ENCODE data around the gene MIA3.

GRCh38 chr1:222713091-222713961, 95.4 kb downstream of the MIA3 start:
- TF ChIP-seq CTCF (conservative IDR thresholded peaks at IDR 0.05; ENCODE audit: low read depth in 2 of 2) (peak in 1 of 2 experiments; percentile 29; a peak in 2 of 4 replicates), EZH2phosphoT487 (IDR thresholded peaks at IDR 0.05; ENCODE audit: unreplicated experiment) (no peak), REST (IDR thresholded peaks at IDR 0.05; ENCODE audit: unreplicated experiment) (no peak), EZH2 (IDR thresholded peaks at IDR 0.05; ENCODE audit: low read depth, unreplicated experiment) (no peak), CREB1 (CRISPR knock-in tag; IDR thresholded peaks at IDR 0.05; ENCODE audit: low read depth) (no peak), POLR2AphosphoS5 (IDR thresholded peaks at IDR 0.05; ENCODE audit: low read depth) (peak; percentile 71), ZNF114 (CRISPR knock-in tag; IDR thresholded peaks at IDR 0.05) (no peak), ZNF462 (CRISPR knock-in tag; IDR thresholded peaks at IDR 0.05) (no peak), JUNB (IDR thresholded peaks at IDR 0.05; ENCODE audit: unreplicated experiment) (no peak), ETS1 (IDR thresholded peaks at IDR 0.05) (peak; percentile 73)
